Chondrocyte (in vitro differentiated cells): Measurements from ENCODE around the gene FBL. TPM values are rescaled to one million over a fixed set of nuclear protein-coding genes. Genes with fewer than 3 reads are reported as not detected.
A peak's percentile ranks its signal among the peaks of the same experiment; 100 is the strongest.

Experiments used
- DNase-seq: peaks from one replicate; pipeline ENCODE4 v3.0.0; 2021; ENCODE audit warnings: mixed read lengths, low spot score
- H3K27ac Mint-ChIP-seq: one replicate; pipeline ENCODE4 v1.8.0; 2021; ENCODE audit warnings: mild to moderate bottlenecking, moderate library complexity, mixed read lengths; ENCODE audit not compliant: unreplicated experiment
- H3K27me3 Mint-ChIP-seq: 2 replicates; pipeline ENCODE4 v1.8.0; 2021; ENCODE audit warnings: low read depth, mixed read lengths
- H3K36me3 Mint-ChIP-seq: 2 replicates; pipeline ENCODE4 v1.8.0; 2021; ENCODE audit warnings: low read depth, mixed read lengths
- H3K4me1 Mint-ChIP-seq: 2 replicates; pipeline ENCODE4 v1.8.0; 2021; ENCODE audit warnings: low read depth, mild to moderate bottlenecking, mixed read lengths
- H3K4me3 Mint-ChIP-seq: one replicate; pipeline ENCODE4 v1.8.0; 2021; ENCODE audit warnings: mild to moderate bottlenecking, moderate library complexity, mixed read lengths; ENCODE audit not compliant: unreplicated experiment
- H3K9me3 Mint-ChIP-seq: 2 replicates; pipeline ENCODE4 v1.8.0; 2021; ENCODE audit warnings: low read depth, mixed read lengths
- CTCF ChIP-seq: fragments of 200-600 bp; sonication (generic); IDR thresholded peaks from 2 replicates; pipeline ENCODE4 v1.5.0; 2021; ENCODE audit warnings: antibody characterized with exemption, mild to moderate bottlenecking, moderate library complexity
- total RNA-seq: library from RNA; stranded (reverse); gene quantifications from 3 replicates; pipeline ENCODE4 v1.2.1, GENCODE V29; 2021

FBL gene
- total RNA-seq, 1 donor from 2014 or later: 104 TPM

- no peaks in the 10 kb centered on the region for H3K4me1 Mint-ChIP-seq
- H3K4me3 Mint-ChIP-seq: no peak overlapping the region
- H3K27ac Mint-ChIP-seq: no peak overlapping the region
- no peaks in the 10 kb centered on the region for H3K27me3 Mint-ChIP-seq
- H3K36me3 Mint-ChIP-seq: no peaks in the 10 kb centered on the region
- no peak for TF ChIP-seq CTCF
- no peaks in the 10 kb centered on the region for H3K9me3 Mint-ChIP-seq
- peak; percentile 83 for DNase-seq
These were observed 24.2 kb upstream of the FBL start for GRCh38 chr19:39870171-39870971.

- TF ChIP-seq CTCF: no peak
- Mint-ChIP-seq H3K4me1 (no peaks in the 10 kb centered on the region), H3K27ac (no peak overlapping the region), H3K4me3 (no peak overlapping the region), H3K9me3 (no peaks in the 10 kb centered on the region), H3K36me3 (no peaks in the 10 kb centered on the region), H3K27me3 (peaks cover 5% of the 10 kb centered on the region)
- peak; percentile 14 for DNase-seq
These were observed 21.8 kb upstream of the FBL start for GRCh38 chr19:39867952-39868351.

GRCh38 chr19:39867133-39867532 lies 21.0 kb upstream of the FBL start:
- DNase-seq: peak; percentile 4
- Mint-ChIP-seq H3K4me3 (no peak overlapping the region), H3K9me3 (no peaks in the 10 kb centered on the region), H3K27me3 (peaks cover 8% of the 10 kb centered on the region), H3K4me1 (no peaks in the 10 kb centered on the region), H3K36me3 (no peaks in the 10 kb centered on the region), H3K27ac (no peak overlapping the region)
- no peak for TF ChIP-seq CTCF

- H3K4me1 Mint-ChIP-seq: no peaks in the 10 kb centered on the region
- DNase-seq: no peak
- peaks cover 11% of the 10 kb centered on the region for H3K27me3 Mint-ChIP-seq
- no peak overlapping the region for H3K4me3 Mint-ChIP-seq
- H3K27ac Mint-ChIP-seq: no peak overlapping the region
- H3K9me3 Mint-ChIP-seq: no peaks in the 10 kb centered on the region
- no peak for TF ChIP-seq CTCF
- H3K36me3 Mint-ChIP-seq: no peaks in the 10 kb centered on the region
These were observed 19.8 kb upstream of the FBL start for GRCh38 chr19:39865953-39866352.

- no peak for DNase-seq
- no peak overlapping the region for H3K27ac Mint-ChIP-seq
- no peak overlapping the region for H3K4me3 Mint-ChIP-seq
- peaks cover 12% of the 10 kb centered on the region for H3K27me3 Mint-ChIP-seq
- H3K4me1 Mint-ChIP-seq: no peaks in the 10 kb centered on the region
- no peak for TF ChIP-seq CTCF
- H3K36me3 Mint-ChIP-seq: no peaks in the 10 kb centered on the region
- H3K9me3 Mint-ChIP-seq: no peaks in the 10 kb centered on the region
These were observed 19.0 kb upstream of the FBL start for GRCh38 chr19:39865186-39865585.
